HepG2 (cell line): ENCODE measurements around the gene PYGB. TPM values are rescaled to one million over a fixed set of nuclear protein-coding genes. Genes with fewer than 3 reads are reported as not detected.
A peak's percentile ranks its signal among the peaks of the same experiment; 100 is the strongest.

Experiments
- GABPB1 ChIP-seq: IDR thresholded peaks from 2 replicates; pipeline ENCODE4 v1.6.1; 2016; ENCODE audit warnings: mild to moderate bottlenecking, missing genetic modification reagents, moderate library complexity, missing compliant biosample characterization
- HNF1A ChIP-seq, 2 experiments: sonication (generic) in 1 of 2; formaldehyde crosslinking in 1 of 2; IDR thresholded peaks; 2 replicates each; pipeline versions ENCODE4 v1.4.0 to v1.6.1; 2016 to 2020; ENCODE audit warnings: borderline replicate concordance in 1 of 2, low read depth in 1 of 2, mild to moderate bottlenecking in 1 of 2, missing genetic modification reagents in 1 of 2
- HNF4A ChIP-seq: sonication (generic); formaldehyde crosslinking; IDR thresholded peaks from 2 replicates; pipeline ENCODE4 v1.4.0; 2020; ENCODE audit warnings: missing genetic modification reagents
- MTA1 ChIP-seq: sonication (generic); formaldehyde crosslinking; IDR thresholded peaks from 2 replicates; pipeline ENCODE4 v1.4.0; 2020; ENCODE audit warnings: missing genetic modification reagents, mild to moderate bottlenecking, borderline replicate concordance
- PAXIP1 ChIP-seq: sonication (generic); formaldehyde crosslinking; conservative IDR thresholded peaks from 2 replicates; pipeline ENCODE4 v1.4.0; 2020; ENCODE audit warnings: mild to moderate bottlenecking, missing genetic modification reagents, moderate library complexity
- PHF21A ChIP-seq: sonication (generic); formaldehyde crosslinking; IDR thresholded peaks from 2 replicates; pipeline ENCODE4 v1.5.0; 2020; ENCODE audit warnings: mild to moderate bottlenecking, missing genetic modification reagents
- ZFX ChIP-seq: sonication (generic); formaldehyde crosslinking; IDR thresholded peaks from 2 replicates; pipeline ENCODE4 v1.4.0; 2020; ENCODE audit warnings: mild to moderate bottlenecking, low read depth, missing genetic modification reagents, moderate library complexity
- ZNF431 ChIP-seq: sonication (generic); formaldehyde crosslinking; IDR thresholded peaks from 2 replicates; pipeline ENCODE4 v1.9.0; 2022; ENCODE audit warnings: missing genetic modification reagents, low read depth, mild to moderate bottlenecking, borderline replicate concordance
- polyA plus RNA-seq, 8 experiments: library from polyadenylated mRNA; depleted of rRNA in 3 of 8; stranded (reverse) in 7 of 8; unstranded in 1 of 8; fragments of >200 nt; fragmentation: Illumina TruSeq in 4 of 8; extraction: Trizol in 4 of 8; gene quantifications; 2 replicates each; pipeline versions ENCODE4 v1.2.1 to v1.2.3, GENCODE V29; 2011 to 2016; ENCODE audit warnings: low read depth in 4 of 8, missing spikeins in 1 of 8, mixed read lengths in 1 of 8; ENCODE audit not compliant: insufficient read depth in 1 of 8
- total RNA-seq, 5 experiments: library from RNA; depleted of rRNA; stranded (reverse); fragments of >200 nt; fragmentation: Illumina TruSeq; extraction: Trizol; gene quantifications; 2 replicates each; pipeline ENCODE4 v1.2.3, GENCODE V29; 2016; ENCODE audit warnings: low read depth in 1 of 5
- TF ChIP-seq, protein P1 (sequence below): sonication (generic); formaldehyde crosslinking; IDR thresholded peaks from 2 replicates; pipeline ENCODE4 v1.5.1; 2020; ENCODE audit warnings: missing genetic modification reagents, mild to moderate bottlenecking, borderline replicate concordance
- TF ChIP-seq, protein P2 (sequence below): sonication (generic); formaldehyde crosslinking; IDR thresholded peaks from 2 replicates; pipeline ENCODE4 v1.4.0; 2020; ENCODE audit warnings: missing genetic modification reagents

Gene PYGB
- total and polyA plus RNA-seq, 2 of the 13 experiments (the other 11 are each of a cell fraction or from before 2014, with no cell fraction given) = 24.2 to 86.3 TPM

- TF ChIP-seq HNF1A (IDR thresholded peaks at IDR 0.05; ENCODE audit: low read depth) (no peak), HNF1A (CRISPR knock-in tag; IDR thresholded peaks at IDR 0.05; ENCODE audit: borderline replicate concordance) (peak; percentile 67; the same call in 1 of the 2 replicates), PAXIP1 (CRISPR knock-in tag) (peak; percentile 62; the same call in 1 of the 2 replicates), HNF4A (CRISPR knock-in tag) (peak; percentile 21; the same call in 1 of the 2 replicates), PHF21A (CRISPR knock-in tag) (0 out of 2 replicates have a peak, but pooled peaks have one; percentile 21), ZNF431 (CRISPR knock-in tag) (peak; percentile 83; the same call in 1 of the 2 replicates), GABPB1 (CRISPR knock-in tag) (peak; percentile 21; the same call in 1 of the 2 replicates), ZFX (CRISPR knock-in tag) (peak; percentile 67; the same call in 1 of the 2 replicates), MTA1 (0 out of 2 replicates have a peak, but pooled peaks have one; percentile 72)
- TF ChIP-seq, protein P1, sequence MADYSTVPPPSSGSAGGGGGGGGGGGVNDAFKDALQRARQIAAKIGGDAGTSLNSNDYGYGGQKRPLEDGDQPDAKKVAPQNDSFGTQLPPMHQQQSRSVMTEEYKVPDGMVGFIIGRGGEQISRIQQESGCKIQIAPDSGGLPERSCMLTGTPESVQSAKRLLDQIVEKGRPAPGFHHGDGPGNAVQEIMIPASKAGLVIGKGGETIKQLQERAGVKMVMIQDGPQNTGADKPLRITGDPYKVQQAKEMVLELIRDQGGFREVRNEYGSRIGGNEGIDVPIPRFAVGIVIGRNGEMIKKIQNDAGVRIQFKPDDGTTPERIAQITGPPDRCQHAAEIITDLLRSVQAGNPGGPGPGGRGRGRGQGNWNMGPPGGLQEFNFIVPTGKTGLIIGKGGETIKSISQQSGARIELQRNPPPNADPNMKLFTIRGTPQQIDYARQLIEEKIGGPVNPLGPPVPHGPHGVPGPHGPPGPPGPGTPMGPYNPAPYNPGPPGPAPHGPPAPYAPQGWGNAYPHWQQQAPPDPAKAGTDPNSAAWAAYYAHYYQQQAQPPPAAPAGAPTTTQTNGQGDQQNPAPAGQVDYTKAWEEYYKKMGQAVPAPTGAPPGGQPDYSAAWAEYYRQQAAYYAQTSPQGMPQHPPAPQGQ (CRISPR knock-in tag) = no peak
- TF ChIP-seq, protein P2, sequence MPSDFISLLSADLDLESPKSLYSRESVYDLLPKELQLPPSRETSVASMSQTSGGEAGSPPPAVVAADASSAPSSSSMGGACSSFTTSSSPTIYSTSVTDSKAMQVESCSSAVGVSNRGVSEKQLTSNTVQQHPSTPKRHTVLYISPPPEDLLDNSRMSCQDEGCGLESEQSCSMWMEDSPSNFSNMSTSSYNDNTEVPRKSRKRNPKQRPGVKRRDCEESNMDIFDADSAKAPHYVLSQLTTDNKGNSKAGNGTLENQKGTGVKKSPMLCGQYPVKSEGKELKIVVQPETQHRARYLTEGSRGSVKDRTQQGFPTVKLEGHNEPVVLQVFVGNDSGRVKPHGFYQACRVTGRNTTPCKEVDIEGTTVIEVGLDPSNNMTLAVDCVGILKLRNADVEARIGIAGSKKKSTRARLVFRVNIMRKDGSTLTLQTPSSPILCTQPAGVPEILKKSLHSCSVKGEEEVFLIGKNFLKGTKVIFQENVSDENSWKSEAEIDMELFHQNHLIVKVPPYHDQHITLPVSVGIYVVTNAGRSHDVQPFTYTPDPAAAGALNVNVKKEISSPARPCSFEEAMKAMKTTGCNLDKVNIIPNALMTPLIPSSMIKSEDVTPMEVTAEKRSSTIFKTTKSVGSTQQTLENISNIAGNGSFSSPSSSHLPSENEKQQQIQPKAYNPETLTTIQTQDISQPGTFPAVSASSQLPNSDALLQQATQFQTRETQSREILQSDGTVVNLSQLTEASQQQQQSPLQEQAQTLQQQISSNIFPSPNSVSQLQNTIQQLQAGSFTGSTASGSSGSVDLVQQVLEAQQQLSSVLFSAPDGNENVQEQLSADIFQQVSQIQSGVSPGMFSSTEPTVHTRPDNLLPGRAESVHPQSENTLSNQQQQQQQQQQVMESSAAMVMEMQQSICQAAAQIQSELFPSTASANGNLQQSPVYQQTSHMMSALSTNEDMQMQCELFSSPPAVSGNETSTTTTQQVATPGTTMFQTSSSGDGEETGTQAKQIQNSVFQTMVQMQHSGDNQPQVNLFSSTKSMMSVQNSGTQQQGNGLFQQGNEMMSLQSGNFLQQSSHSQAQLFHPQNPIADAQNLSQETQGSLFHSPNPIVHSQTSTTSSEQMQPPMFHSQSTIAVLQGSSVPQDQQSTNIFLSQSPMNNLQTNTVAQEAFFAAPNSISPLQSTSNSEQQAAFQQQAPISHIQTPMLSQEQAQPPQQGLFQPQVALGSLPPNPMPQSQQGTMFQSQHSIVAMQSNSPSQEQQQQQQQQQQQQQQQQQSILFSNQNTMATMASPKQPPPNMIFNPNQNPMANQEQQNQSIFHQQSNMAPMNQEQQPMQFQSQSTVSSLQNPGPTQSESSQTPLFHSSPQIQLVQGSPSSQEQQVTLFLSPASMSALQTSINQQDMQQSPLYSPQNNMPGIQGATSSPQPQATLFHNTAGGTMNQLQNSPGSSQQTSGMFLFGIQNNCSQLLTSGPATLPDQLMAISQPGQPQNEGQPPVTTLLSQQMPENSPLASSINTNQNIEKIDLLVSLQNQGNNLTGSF (CRISPR knock-in tag) = no peak
These were observed 91.7 kb downstream of the PYGB start (continued) for GRCh38 chr20:25339608-25340007.
